Measurements from ENCODE around the gene RNPEP.
A peak's percentile ranks its signal among the peaks of the same experiment; 100 is the strongest.

RNPEP gene

DNA sequence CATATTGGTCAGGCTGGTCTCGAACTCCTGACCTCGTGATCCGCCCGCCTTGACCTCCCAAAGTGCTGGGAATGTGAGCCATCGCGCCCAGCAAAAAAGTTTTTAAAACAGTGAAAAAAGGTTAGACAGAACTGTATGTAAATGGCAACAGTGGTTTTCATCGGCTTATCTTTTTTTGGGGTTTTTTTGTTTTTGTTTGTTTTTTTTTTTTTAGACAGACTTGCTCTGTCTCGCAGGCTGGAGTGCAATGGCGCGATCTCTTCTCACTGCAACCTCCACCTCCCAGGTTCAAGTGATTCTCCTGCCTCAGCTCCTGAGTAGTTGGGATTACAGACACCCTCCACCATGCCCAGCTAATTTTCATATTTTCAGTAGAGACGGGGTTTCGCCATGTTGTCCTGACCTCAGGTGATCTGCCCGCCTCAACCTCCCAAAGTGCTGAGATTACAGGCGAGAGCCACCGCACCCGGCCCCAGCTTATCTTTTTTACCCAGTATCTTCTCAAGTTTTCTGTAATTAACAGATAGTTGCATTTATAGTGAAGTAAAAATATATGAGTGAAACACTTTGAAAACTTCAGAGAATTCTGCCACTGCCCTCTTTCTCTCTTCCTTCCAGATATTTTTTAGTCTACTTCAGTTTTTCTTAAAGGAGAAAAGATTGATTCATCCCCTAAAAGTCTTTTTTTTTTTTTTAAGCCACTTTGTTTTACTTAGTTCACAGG lies 14.1 kb upstream of the RNPEP start:
- no peaks in the 10 kb centered on the region for H4K20me1 ChIP-seq (ENCODE audit: insufficient read depth, low read length)
- H3K9me2 ChIP-seq (ENCODE audit: low read depth, low read length), result no peaks in the 10 kb centered on the region
- no peaks in the 10 kb centered on the region for H3K4me1 ChIP-seq (ENCODE audit: insufficient read depth, low read length, severe bottlenecking)
- H3K9ac ChIP-seq (ENCODE audit: low read length), result no peak overlapping the region
- H3K27me3 ChIP-seq (ENCODE audit: insufficient read depth, low read length), result no peaks in the 10 kb centered on the region
- no peaks in the 10 kb centered on the region for H3K79me2 ChIP-seq (ENCODE audit: insufficient read depth, low read length)
- H3K9me3 ChIP-seq (ENCODE audit: low read length), result no peaks in the 10 kb centered on the region
- H3K36me3 ChIP-seq (ENCODE audit: insufficient read depth, low read length), result peaks cover 67% of the 10 kb centered on the region
- H3F3A ChIP-seq (ENCODE audit: insufficient read depth, low read length), result no peaks in the 10 kb centered on the region
- H2AFZ ChIP-seq (ENCODE audit: low read length), result no peak overlapping the region
- H3K4me3 ChIP-seq (ENCODE audit: low read depth, low read length, poor library complexity, severe bottlenecking), result no peak overlapping the region
- H3K27ac ChIP-seq (ENCODE audit: low read depth, low read length, poor library complexity, severe bottlenecking), result no peak overlapping the region
- no peak overlapping the region for H3K4me2 ChIP-seq (ENCODE audit: low read length)
- no peak for TF ChIP-seq EZH2 (IDR thresholded peaks at IDR 0.05; ENCODE audit: borderline replicate concordance, low read length)
- no peak for TF ChIP-seq CTCF (IDR thresholded peaks at IDR 0.05; ENCODE audit: low read length)

GRCh38 chr1:201970334-201971159 lies 11.9 kb upstream of the RNPEP start:
- Histone ChIP-seq H3F3A (ENCODE audit: insufficient read depth, low read length) (no peaks in the 10 kb centered on the region), H3K4me3 (ENCODE audit: low read depth, low read length, poor library complexity, severe bottlenecking) (no peak overlapping the region), H3K9me3 (ENCODE audit: low read length) (no peaks in the 10 kb centered on the region), H2AFZ (ENCODE audit: low read length) (no peak overlapping the region), H4K20me1 (ENCODE audit: insufficient read depth, low read length) (no peaks in the 10 kb centered on the region), H3K4me2 (ENCODE audit: low read length) (no peak overlapping the region), H3K36me3 (ENCODE audit: insufficient read depth, low read length) (peaks cover 50% of the 10 kb centered on the region), H3K27ac (ENCODE audit: low read depth, low read length, poor library complexity, severe bottlenecking) (no peak overlapping the region), H3K9me2 (ENCODE audit: low read depth, low read length) (no peaks in the 10 kb centered on the region), H3K79me2 (ENCODE audit: insufficient read depth, low read length) (no peaks in the 10 kb centered on the region), H3K9ac (ENCODE audit: low read length) (no peak overlapping the region), H3K27me3 (ENCODE audit: insufficient read depth, low read length) (no peaks in the 10 kb centered on the region; the same call in 1 of the 2 replicates), H3K4me1 (ENCODE audit: insufficient read depth, low read length, severe bottlenecking) (no peaks in the 10 kb centered on the region)
- no peak for TF ChIP-seq EZH2 (IDR thresholded peaks at IDR 0.05; ENCODE audit: borderline replicate concordance, low read length)
- no peak for TF ChIP-seq CTCF (IDR thresholded peaks at IDR 0.05; ENCODE audit: low read length)

- H2AFZ ChIP-seq (ENCODE audit: low read length), result no peak overlapping the region
- TF ChIP-seq CTCF (IDR thresholded peaks at IDR 0.05; ENCODE audit: low read length) (no peak), EZH2 (IDR thresholded peaks at IDR 0.05; ENCODE audit: borderline replicate concordance, low read length) (no peak)
- peaks cover 7% of the 10 kb centered on the region for H3K4me1 ChIP-seq (ENCODE audit: insufficient read depth, low read length, severe bottlenecking)
- peak overlapping the region; percentile 83 for H3K4me2 ChIP-seq (ENCODE audit: low read length)
- no peaks in the 10 kb centered on the region for H3K36me3 ChIP-seq (ENCODE audit: insufficient read depth, low read length)
- H3K27me3 ChIP-seq (ENCODE audit: insufficient read depth, low read length), result no peaks in the 10 kb centered on the region; the same call in 1 of the 2 replicates
- no peak overlapping the region; the same call in 1 of the 2 replicates for H3K9ac ChIP-seq (ENCODE audit: low read length)
- no peak overlapping the region for H3K27ac ChIP-seq (ENCODE audit: low read depth, low read length, poor library complexity, severe bottlenecking)
- H3K9me3 ChIP-seq (ENCODE audit: low read length), result no peaks in the 10 kb centered on the region
- H3K79me2 ChIP-seq (ENCODE audit: insufficient read depth, low read length), result no peaks in the 10 kb centered on the region
- no peaks in the 10 kb centered on the region for H3F3A ChIP-seq (ENCODE audit: insufficient read depth, low read length)
- no peaks in the 10 kb centered on the region for H3K9me2 ChIP-seq (ENCODE audit: low read depth, low read length)
- H4K20me1 ChIP-seq (ENCODE audit: insufficient read depth, low read length), result no peaks in the 10 kb centered on the region
- peak overlapping the region; percentile 82 for H3K4me3 ChIP-seq (ENCODE audit: low read depth, low read length, poor library complexity, severe bottlenecking)
Observed at GRCh38 chr1:201982082-201982622, 296 bp upstream of the RNPEP start.
